GM12892 (cell line): ENCODE data around the gene GCDH.

Experiments used
- POLR2A ChIP-seq: IDR thresholded peaks from 2 replicates; pipeline ENCODE4 v1.6.1; 2011; ENCODE audit warnings: low read depth, low read length, control low read depth
- POLR2AphosphoS5 ChIP-seq: IDR thresholded peaks from 2 replicates; pipeline ENCODE4 v1.6.1; 2011; ENCODE audit warnings: low read depth, low read length, control low read depth
- TAF1 ChIP-seq: IDR thresholded peaks from 2 replicates; pipeline ENCODE4 v1.6.1; 2011; ENCODE audit warnings: low read depth, mild to moderate bottlenecking, control low read depth, low read length, borderline replicate concordance

DNA sequence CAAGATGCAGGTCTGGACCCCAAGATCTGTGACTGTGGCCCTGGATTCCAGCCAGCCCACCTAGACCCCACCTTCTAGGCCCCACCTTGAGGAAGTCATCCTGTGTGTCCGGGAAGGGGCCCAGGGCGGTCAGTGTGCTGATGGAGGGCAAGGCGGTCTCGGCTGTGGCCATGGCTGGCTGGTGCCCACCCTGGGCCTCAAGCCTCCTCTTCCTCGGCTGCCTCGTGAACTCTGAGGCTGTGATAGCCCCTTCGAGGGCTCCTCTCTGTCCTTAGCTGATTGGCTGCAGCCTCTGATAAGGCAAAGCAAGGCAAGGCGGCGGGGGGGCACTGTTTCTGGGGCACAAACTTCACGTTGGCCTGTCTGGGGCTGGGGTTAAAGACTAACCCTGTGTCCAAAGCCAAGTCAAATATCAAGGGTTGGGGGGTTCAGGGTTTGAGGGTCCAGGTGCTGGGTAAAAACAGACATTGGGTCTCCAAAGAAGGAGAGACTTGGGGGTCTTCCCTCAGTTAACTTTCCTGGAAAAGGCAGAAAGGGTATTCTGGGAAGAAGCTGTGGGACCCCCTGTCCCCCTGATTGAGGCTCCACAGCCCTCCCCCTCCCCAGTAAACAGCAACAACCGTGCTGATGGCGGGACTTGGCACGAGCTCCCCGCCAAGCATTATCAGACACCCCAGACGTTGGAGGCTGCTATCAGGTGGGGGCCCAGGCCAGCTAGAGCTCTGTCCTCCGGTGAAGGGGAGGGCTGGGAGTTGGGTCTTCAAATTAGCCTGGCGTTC is 3.8 kb upstream of the GCDH start, which contains the start of gene KLF1:
- TF ChIP-seq POLR2A: no peak
- TF ChIP-seq POLR2AphosphoS5: no peak
- TF ChIP-seq TAF1: no peak
